HFF-Myc (cell line): ENCODE data around the gene TMEM179B.
A peak's percentile ranks its signal among the peaks of the same experiment; 100 is the strongest.
"Not testable (repeated sequence)": the region's sequence is repeated elsewhere in the genome, so short reads cannot be mapped to it uniquely, and the experiment has no call there.

ENCODE experiments used
- DNase-seq: peaks from one replicate; pipeline ENCODE4 v3.0.0-alpha.2; 2011; ENCODE audit warnings: low read depth; ENCODE audit errors: extremely low read depth
- H3K4me3 ChIP-seq: replicated peaks from 2 replicates; pipeline ENCODE4 v1.5.1; 2011; ENCODE audit warnings: low read depth, mild to moderate bottlenecking, control low read depth, low read length
- TF ChIP-seq, protein P1 (sequence below): IDR thresholded peaks from 2 replicates; pipeline ENCODE4 v1.5.1; 2012; ENCODE audit warnings: mild to moderate bottlenecking, low read depth, low read length, control low read depth; ENCODE audit errors: missing control alignments

TMEM179B gene, protein sequence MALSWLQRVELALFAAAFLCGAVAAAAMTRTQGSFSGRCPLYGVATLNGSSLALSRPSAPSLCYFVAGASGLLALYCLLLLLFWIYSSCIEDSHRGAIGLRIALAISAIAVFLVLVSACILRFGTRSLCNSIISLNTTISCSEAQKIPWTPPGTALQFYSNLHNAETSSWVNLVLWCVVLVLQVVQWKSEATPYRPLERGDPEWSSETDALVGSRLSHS

DNA sequence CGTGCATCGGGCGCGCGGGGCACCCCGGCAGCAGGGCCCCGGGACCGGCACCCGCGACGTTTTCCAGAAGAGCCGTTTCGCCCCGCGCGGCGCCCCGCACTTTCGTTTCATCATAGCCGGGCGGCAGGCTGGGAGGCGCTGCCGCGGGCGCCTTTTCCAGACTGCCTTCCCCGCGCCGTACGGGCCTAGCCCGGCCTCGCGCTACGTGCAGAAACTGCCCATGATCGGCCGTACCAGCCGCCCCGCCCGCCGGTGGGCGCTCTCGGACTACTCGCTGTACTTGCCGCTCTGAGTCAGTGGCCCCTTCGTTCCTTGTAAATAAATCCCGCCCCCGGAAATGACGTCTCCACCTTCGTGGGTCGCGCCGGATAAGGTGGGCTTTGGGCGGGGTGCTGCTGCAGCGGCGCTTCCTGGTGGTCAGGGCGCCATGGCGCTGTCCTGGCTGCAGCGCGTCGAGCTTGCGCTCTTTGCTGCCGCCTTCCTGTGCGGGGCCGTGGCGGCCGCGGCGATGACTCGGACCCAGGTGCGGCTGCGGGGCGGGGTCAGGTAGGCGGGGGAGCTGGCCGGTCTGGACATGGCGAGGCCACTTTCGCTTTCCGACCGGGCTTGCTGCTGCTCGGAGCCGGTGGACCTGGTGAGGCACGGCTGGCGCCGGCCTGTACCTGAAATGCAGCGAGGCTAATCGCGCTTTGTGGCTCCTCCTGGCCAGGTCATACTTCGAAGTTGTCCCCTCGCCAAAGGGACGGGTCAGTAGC is at the start of gene TMEM179B:
TMEM179B (plus strand) TSS at position 398 of the 755 bp plus-strand sequence; CDS start at position 428, 30 bp downstream.
- peak within 1 kb of the TSS; percentile 84 for H3K4me3 ChIP-seq
- DNase-seq = peak; percentile 94
- TF ChIP-seq, protein P1, sequence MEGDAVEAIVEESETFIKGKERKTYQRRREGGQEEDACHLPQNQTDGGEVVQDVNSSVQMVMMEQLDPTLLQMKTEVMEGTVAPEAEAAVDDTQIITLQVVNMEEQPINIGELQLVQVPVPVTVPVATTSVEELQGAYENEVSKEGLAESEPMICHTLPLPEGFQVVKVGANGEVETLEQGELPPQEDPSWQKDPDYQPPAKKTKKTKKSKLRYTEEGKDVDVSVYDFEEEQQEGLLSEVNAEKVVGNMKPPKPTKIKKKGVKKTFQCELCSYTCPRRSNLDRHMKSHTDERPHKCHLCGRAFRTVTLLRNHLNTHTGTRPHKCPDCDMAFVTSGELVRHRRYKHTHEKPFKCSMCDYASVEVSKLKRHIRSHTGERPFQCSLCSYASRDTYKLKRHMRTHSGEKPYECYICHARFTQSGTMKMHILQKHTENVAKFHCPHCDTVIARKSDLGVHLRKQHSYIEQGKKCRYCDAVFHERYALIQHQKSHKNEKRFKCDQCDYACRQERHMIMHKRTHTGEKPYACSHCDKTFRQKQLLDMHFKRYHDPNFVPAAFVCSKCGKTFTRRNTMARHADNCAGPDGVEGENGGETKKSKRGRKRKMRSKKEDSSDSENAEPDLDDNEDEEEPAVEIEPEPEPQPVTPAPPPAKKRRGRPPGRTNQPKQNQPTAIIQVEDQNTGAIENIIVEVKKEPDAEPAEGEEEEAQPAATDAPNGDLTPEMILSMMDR = peak; percentile 72

DNA sequence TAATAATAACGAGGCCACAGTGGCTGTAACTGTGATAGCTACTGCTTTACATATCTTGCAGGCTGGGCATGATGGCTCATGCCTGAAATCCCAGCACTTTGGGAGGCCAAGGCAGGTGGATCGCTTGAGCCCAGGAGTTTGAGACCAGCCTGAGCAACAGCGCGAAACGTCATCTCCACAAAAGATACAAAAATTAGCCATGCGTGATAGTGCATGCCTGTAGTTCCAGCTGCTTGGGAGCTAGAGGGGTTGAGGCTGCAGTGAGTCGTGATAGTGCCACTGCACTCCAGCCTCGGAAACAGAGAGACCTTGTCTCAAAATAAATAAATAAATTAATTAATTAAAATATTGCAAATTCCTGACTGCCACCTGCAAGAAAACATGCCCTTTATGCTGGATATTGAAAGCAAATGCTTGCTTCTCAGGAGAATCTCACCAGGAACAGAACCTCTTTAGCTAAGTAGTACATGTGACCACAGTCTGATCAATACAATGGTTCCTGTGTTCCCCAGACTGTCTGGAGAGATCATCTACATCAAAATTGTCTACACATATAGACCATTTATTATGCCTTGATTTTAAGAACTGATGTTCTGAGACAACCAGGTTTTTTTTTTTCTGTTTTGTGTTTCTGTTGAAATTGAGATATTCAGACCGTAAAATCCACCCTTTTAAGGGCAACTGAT is 39.6 kb upstream of the TMEM179B start:
- TF ChIP-seq, protein P1 = no peak
- no peak overlapping the region for H3K4me3 ChIP-seq
- no peak for DNase-seq

DNA sequence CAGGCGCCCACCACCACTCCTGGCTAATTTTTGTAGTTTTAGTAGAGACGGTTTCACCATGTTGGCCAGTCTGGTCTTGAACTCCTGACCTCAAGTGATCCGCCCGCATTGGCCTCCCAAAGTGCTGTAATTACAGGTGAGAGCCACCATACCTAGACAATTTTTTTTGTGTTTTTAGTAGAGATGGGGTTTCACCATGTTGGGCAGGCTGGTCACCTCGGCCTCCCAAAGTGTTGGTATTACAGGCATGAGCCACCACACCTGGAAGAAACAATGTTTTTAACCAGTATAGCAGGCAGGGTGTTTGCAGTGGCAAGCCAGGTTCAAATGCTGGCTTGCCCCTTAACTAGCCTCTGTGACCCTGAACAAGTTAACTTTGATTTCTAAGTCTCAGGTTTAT is 37.3 kb upstream of the TMEM179B start:
- DNase-seq, H3K4me3 ChIP-seq: not testable (repeated sequence)

DNA sequence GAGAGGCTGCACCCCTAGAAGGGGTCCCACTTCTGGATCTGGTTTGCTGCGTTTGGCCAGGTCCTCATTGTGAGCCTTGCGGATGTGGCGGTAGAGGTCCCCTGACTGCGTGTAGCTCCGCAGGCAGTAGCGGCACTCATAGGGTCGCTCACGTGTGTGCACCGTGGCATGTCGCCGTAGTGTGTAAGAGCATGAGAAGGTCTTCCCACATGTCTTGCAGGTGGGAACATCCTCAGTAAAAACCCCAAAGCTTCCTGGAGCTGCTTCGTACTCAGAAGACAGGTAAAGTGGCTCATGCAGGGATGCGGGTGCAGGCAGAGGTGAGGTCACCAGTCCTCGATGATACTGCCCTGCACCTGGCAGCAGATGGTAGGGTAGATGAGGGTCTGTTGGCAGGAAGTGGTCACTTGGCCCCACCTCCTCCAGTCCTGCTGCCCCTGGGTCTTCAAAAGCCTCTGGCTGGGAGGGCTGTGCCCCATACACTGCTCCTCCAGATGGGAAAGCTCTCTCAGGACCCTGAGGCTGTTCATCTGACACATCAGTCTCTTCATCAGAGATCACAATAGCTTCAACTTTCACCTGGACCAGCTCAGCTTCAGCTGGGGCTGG is 34.9 kb upstream of the TMEM179B start:
- no peak overlapping the region for H3K4me3 ChIP-seq
- no peak for DNase-seq
- TF ChIP-seq, protein P1 = no peak

DNA sequence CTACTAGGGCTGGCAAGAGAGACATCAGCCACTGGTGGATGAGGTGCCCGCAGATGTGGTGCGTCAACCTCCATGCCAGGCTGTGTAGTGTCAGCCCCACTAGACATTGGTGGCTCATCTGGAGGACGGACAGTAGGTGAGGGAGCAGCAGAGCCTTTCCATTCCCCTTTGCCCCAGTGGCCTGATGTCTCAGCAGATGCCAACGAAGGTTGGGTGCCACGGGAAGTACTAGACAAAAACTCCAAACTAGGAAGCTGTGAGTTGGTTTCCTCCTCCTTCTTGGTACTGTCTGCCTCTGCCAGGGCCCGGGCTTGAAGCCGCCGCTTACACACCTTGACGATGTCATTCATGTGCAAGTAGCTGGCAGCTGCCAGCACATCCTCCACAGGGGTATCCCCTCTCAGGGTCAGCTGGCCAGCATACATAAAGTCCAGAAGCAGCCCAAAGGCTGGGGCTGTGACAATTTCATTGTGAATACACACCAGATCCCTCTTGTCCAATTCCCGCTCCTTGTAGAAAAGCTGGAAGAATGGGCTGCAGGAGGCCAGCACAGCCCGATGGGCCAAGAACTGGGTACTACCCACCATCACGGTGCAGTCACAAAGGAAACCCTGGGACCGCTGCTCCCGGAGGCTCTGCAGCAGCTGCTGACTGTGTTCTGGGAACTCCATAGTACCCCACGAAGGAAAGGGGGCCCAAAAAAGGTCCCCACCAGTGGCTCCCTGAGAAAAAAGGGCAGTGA is 34.0 kb upstream of the TMEM179B start:
- peak overlapping the region; percentile 62 for H3K4me3 ChIP-seq
- no peak for DNase-seq
- TF ChIP-seq, protein P1 = no peak

DNA sequence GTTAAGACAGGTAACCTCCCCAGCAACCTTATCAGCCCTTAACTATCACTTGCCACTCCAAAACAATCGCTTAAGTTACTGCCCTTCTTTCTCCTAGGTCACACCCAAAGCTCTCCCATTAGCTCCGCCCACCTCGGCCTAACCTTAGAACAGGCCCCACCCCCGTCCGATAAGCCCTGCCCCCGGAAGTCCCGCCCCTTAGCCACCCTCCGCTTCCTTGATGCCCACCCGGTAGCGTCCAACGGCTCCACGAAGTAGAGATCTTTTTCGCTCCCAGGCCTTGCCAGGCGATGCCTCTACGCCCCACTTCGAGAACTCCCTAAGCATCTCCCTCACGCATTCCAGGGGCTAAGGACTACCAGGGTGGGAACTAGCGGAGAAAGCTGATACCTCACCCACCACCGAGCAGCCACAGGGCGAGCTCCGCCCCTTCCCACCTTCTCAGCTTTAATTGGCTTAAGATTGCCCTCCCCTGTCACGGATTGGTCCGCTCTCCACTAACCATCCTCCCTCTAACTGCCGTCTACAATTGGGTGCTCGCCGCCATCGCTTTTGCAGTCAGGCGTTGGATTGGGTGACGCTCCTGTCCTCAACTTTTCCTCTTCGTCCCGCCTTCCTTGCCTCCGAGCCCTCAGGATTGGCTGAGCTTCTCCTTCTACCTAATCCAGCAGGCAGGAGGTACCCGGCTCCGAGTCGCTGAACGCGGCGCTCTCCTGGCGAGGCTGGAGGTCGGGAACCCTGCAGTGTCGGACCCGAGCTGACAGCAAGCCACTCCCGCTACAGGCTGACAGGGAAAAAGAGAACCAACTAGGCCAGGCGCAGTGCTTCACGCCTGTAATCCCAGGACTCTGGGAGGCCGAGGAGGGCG is 33.2 kb upstream of the TMEM179B start, which contains the start of gene ZBTB3:
ZBTB3 (minus strand) TSS at position 425 of the 868 bp plus-strand sequence. CDS start 496 bp downstream, outside the sequence.
- TF ChIP-seq, protein P1 = no peak
- DNase-seq = peak; percentile 99
- H3K4me3 ChIP-seq = peak within 1 kb of the TSS; percentile 62
